ENCODE results near the gene NRSN2.

DNA sequence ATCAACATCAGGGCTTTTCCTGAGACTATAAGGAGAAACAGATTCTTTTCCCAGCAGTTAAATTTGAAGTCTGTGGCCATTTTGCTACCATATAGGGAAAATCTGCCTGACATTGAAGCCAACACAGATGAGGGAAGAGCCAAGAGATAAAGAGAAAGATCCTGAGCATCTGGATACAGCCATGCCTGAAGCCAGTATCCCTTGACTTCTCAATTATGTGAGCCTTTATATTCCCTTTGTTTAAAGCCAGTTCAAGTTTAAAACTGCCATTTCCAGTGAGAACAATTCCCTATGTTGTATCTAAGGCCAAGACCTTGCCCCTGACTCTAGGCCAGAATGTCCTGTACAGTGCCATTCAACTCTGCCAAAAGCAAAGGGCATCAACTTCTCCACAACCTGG lies 3.8 kb upstream of the NRSN2 start:
- TF ChIP-seq, protein P1, sequence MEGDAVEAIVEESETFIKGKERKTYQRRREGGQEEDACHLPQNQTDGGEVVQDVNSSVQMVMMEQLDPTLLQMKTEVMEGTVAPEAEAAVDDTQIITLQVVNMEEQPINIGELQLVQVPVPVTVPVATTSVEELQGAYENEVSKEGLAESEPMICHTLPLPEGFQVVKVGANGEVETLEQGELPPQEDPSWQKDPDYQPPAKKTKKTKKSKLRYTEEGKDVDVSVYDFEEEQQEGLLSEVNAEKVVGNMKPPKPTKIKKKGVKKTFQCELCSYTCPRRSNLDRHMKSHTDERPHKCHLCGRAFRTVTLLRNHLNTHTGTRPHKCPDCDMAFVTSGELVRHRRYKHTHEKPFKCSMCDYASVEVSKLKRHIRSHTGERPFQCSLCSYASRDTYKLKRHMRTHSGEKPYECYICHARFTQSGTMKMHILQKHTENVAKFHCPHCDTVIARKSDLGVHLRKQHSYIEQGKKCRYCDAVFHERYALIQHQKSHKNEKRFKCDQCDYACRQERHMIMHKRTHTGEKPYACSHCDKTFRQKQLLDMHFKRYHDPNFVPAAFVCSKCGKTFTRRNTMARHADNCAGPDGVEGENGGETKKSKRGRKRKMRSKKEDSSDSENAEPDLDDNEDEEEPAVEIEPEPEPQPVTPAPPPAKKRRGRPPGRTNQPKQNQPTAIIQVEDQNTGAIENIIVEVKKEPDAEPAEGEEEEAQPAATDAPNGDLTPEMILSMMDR (conservative IDR thresholded peaks at IDR 0.05), result no peak
- no peak for TF ChIP-seq ZFX (IDR thresholded peaks at IDR 0.05)

Measured in C4-2B (cell line).